SJSA1 (cell line): ENCODE measurements around the gene TRIM22. TPM values are rescaled to one million over a fixed set of nuclear protein-coding genes. Genes with fewer than 3 reads are reported as not detected.
"Not testable (repeated sequence)": the region's sequence is repeated elsewhere in the genome, so short reads cannot be mapped to it uniquely, and the experiment has no call there.

Experiments used
- DNase-seq, 2 experiments: peaks; one replicate each; pipeline ENCODE4 v3.0.0-alpha.2; 2015 to 2020; ENCODE audit warnings: low spot score in 2 of 2, low read depth in 1 of 2
- H3K27ac ChIP-seq: fragments of 250-450 bp; sonication (Bioruptor Pico); 2 replicates; pipeline ENCODE4 v1.5.1; 2020; ENCODE audit warnings: mild to moderate bottlenecking, moderate library complexity
- H3K27me3 ChIP-seq: fragments of 250-450 bp; sonication (Bioruptor Pico); replicated peaks from 2 replicates; pipeline ENCODE4 v1.5.1; 2020; ENCODE audit warnings: mild to moderate bottlenecking, moderate library complexity
- H3K36me3 ChIP-seq: fragments of 250-450 bp; sonication (Bioruptor Pico); 2 replicates; pipeline ENCODE4 v1.5.1; 2020; ENCODE audit warnings: mild to moderate bottlenecking
- H3K4me1 ChIP-seq: fragments of 250-450 bp; sonication (Bioruptor Pico); replicated peaks from 2 replicates; pipeline ENCODE4 v1.6.1; 2021; ENCODE audit warnings: mild to moderate bottlenecking
- H3K4me3 ChIP-seq: fragments of 250-450 bp; sonication (Bioruptor Pico); 2 replicates; pipeline ENCODE4 v1.5.1; 2020; ENCODE audit warnings: mild to moderate bottlenecking
- H3K9me3 ChIP-seq: fragments of 250-450 bp; sonication (Bioruptor Pico); replicated peaks from 2 replicates; pipeline ENCODE4 v1.5.1; 2020; ENCODE audit warnings: mild to moderate bottlenecking
- total RNA-seq: library from RNA; depleted of rRNA; stranded (reverse); fragments of >200 nt; shearing (Covaris generic); gene quantifications from 2 replicates; pipeline ENCODE4 v1.2.3, GENCODE V29; 2014

TRIM22 gene
- total RNA-seq, 1 experiment from 2014 or later: 142 TPM

DNA sequence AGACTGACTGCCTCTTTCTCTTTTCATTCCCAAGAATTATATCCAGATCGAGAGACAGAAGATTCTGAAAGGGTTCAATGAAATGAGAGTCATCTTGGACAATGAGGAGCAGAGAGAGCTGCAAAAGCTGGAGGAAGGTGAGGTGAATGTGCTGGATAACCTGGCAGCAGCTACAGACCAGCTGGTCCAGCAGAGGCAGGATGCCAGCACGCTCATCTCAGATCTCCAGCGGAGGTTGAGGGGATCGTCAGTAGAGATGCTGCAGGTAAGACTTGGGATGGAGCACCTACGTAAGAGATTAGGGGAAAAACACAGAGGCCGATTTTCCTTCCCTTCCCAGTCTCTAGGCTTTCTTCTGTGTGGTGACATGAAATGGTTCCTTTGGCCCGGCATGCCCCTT is 8.7 kb downstream of the TRIM22 start:
- DNase-seq: no peak
- H3K27me3 ChIP-seq: no peaks in the 10 kb centered on the region
- no peak overlapping the region for H3K4me3 ChIP-seq
- H3K36me3 ChIP-seq: peaks cover 68% of the 10 kb centered on the region
- H3K4me1 ChIP-seq: no peaks in the 10 kb centered on the region
- no peak overlapping the region for H3K27ac ChIP-seq
- H3K9me3 ChIP-seq: no peaks in the 10 kb centered on the region

GRCh38 chr11:5700421-5701054 is 10.9 kb downstream of the TRIM22 start:
- Histone ChIP-seq H3K4me3 (no peak overlapping the region), H3K9me3 (no peaks in the 10 kb centered on the region), H3K36me3 (peaks cover 75% of the 10 kb centered on the region), H3K27me3 (no peaks in the 10 kb centered on the region), H3K27ac (no peak overlapping the region), H3K4me1 (no peaks in the 10 kb centered on the region)
- no peak for DNase-seq

DNA sequence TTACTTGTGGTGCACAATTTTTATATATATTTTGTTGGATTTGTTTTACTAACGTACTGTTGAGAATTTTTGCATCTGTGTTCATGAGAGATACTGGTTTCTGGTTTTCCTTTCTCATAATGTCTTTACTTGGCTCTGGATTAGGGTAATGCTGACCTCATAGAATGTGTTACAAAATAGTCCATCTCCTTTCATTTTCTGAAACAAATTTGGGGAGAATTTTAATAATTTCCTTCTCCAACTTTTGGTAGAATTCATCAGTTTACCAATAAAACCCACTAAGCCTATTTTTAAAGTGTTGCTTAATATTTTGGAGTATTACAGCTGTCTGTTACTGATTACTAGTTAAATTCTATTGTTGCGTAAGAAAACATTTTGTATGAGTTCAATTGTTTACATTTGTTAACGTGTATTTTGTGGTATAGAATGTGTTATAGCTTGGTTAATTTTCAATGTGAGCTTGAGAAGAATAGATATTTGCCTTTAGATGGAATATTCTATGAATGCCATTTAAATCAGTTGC is 11.5 kb downstream of the TRIM22 start:
- peaks cover 76% of the 10 kb centered on the region for H3K36me3 ChIP-seq
- H3K27me3 ChIP-seq: no peaks in the 10 kb centered on the region
- DNase-seq: no peak
- H3K4me3 ChIP-seq: no peak overlapping the region
- no peaks in the 10 kb centered on the region for H3K9me3 ChIP-seq
- no peak overlapping the region for H3K27ac ChIP-seq
- H3K4me1 ChIP-seq: no peaks in the 10 kb centered on the region

- Histone ChIP-seq H3K27me3 (no peaks in the 10 kb centered on the region), H3K9me3 (no peaks in the 10 kb centered on the region), H3K36me3 (peaks cover 75% of the 10 kb centered on the region), H3K4me3 (no peak overlapping the region), H3K27ac (no peak overlapping the region), H3K4me1 (no peaks in the 10 kb centered on the region)
- DNase-seq: no peak
These were observed 14.3 kb downstream of the TRIM22 start for GRCh38 chr11:5703741-5704536.

- no peaks in the 10 kb centered on the region for H3K4me1 ChIP-seq
- no peak overlapping the region for H3K27ac ChIP-seq
- H3K36me3 ChIP-seq: peaks cover 80% of the 10 kb centered on the region
- DNase-seq: no peak
- no peak overlapping the region for H3K4me3 ChIP-seq
- H3K9me3 ChIP-seq: no peaks in the 10 kb centered on the region
- H3K27me3 ChIP-seq: no peaks in the 10 kb centered on the region
These were observed 16.1 kb downstream of the TRIM22 start for GRCh38 chr11:5705688-5706087.

GRCh38 chr11:5712507-5712906 is 22.9 kb downstream of the TRIM22 start:
- no peaks in the 10 kb centered on the region for H3K4me1 ChIP-seq
- no peak for DNase-seq
- H3K27me3 ChIP-seq: no peaks in the 10 kb centered on the region
- no peak overlapping the region for H3K4me3 ChIP-seq
- H3K9me3 ChIP-seq: no peaks in the 10 kb centered on the region
- H3K36me3 ChIP-seq: peaks cover 24% of the 10 kb centered on the region
- H3K27ac ChIP-seq: no peak overlapping the region

DNA sequence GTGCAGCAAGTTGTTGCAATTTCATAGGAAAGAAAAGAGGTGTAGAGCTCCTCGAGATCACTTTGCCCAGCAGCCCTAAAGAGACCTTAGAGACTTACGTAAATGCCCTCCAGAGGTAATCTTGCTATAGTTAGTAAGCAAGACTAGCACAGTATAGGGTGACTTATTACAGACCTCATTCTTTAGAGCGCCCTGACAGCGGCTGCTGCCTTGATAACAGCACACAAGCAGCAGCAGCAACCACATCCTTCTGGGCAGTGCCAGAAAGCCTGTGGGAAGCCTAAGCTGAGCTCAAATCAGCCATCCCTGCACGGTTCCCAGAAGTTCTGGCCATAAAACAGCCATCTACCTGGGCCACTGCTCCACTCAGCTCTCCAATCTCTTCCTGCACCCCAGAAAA is 24.1 kb downstream of the TRIM22 start:
- H3K4me1 ChIP-seq: no peaks in the 10 kb centered on the region
- DNase-seq: no peak

DNA sequence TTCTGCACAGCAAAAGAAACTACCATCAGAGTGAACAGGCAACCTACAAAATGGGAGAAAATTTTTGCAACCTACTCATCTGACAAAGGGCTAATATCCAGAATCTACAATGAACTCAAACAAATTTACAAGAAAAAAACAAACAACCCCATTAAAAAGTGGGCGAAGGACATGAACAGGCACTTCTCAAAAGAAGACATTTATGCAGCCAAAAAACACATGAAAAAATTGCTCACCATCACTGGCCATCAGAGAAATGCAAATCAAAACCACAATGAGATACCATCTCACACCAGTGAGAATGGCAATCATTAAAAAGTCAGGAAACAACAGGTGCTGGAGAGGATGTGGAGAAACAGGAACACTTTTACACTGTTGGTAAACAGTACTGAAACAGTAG is 26.9 kb downstream of the TRIM22 start:
- not testable (repeated sequence) for H3K9me3 ChIP-seq, DNase-seq, H3K36me3 ChIP-seq, H3K27ac ChIP-seq, H3K27me3 ChIP-seq, H3K4me1 ChIP-seq, H3K4me3 ChIP-seq

More for the DNA sequence above, 24.1 kb downstream of the TRIM22 start:
- H3K36me3 ChIP-seq: peaks cover 14% of the 10 kb centered on the region
- 0 out of 2 replicates have a peak, but pooled peaks cover 3% of the 10 kb centered on the region for H3K9me3 ChIP-seq
- no peaks in the 10 kb centered on the region for H3K27me3 ChIP-seq
- no peak overlapping the region for H3K27ac ChIP-seq
- no peak overlapping the region for H3K4me3 ChIP-seq

DNA sequence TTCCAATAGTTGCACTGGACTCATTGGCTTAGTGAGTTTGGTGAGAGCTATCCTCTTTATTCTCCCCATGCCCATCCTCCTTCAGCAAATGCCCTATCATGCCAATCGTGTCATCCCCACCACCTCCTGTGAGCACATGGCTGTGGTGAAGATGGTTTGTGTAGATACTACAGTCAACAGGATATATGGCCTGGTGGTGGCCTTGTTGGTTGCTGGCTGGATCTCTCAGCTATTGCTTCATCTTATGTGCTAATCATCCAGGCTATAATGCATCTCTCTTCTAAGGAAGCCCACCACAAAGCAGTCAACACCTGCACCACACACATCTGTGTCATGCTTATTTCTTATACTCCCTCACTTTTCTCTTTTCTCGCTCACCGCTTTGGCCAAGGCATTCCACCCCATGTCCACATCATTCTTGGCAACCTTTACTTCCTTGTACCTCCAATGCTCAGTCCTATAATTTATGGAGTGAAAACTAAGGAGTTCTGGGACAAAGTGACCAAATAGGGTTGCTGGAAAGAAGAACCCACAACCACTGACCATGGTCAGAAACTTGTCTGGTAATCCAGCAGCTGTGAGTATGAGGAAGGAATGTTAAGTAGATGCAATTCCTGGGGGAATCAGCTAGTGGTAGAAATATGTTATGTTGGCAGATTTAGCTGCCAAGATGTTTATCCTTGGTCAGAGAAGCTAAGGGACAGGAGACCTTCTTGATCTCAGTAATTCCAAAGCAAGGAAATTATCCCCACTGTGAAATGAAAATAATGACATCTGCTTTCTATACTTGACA is 30.3 kb downstream of the TRIM22 start:
- Histone ChIP-seq H3K27ac (no peak overlapping the region), H3K36me3 (no peaks in the 10 kb centered on the region), H3K27me3 (no peaks in the 10 kb centered on the region; the same call in none of the 2 replicates), H3K4me3 (no peak overlapping the region), H3K4me1 (no peaks in the 10 kb centered on the region), H3K9me3 (peaks cover 3% of the 10 kb centered on the region; the same call in 1 of the 2 replicates)
- DNase-seq: no peak

- H3K4me3 ChIP-seq: no peak overlapping the region
- peaks cover 3% of the 10 kb centered on the region; the same call in 1 of the 2 replicates for H3K9me3 ChIP-seq
- H3K4me1 ChIP-seq: no peaks in the 10 kb centered on the region
- H3K36me3 ChIP-seq: no peaks in the 10 kb centered on the region
- no peak overlapping the region for H3K27ac ChIP-seq
- no peak for DNase-seq
- no peaks in the 10 kb centered on the region; the same call in none of the 2 replicates for H3K27me3 ChIP-seq
These were observed 33.0 kb downstream of the TRIM22 start for GRCh38 chr11:5722622-5723021.

GRCh38 chr11:5726351-5726750 is 36.8 kb downstream of the TRIM22 start:
- no peaks in the 10 kb centered on the region; the same call in none of the 2 replicates for H3K27me3 ChIP-seq
- H3K4me3 ChIP-seq: no peak overlapping the region
- H3K4me1 ChIP-seq: no peaks in the 10 kb centered on the region
- DNase-seq: no peak
- no peaks in the 10 kb centered on the region for H3K36me3 ChIP-seq
- no peaks in the 10 kb centered on the region; the same call in 1 of the 2 replicates for H3K9me3 ChIP-seq
- H3K27ac ChIP-seq: no peak overlapping the region

- no peaks in the 10 kb centered on the region for H3K36me3 ChIP-seq
- DNase-seq: no peak
These were observed 38.1 kb downstream of the TRIM22 start for GRCh38 chr11:5727691-5728090.

DNA sequence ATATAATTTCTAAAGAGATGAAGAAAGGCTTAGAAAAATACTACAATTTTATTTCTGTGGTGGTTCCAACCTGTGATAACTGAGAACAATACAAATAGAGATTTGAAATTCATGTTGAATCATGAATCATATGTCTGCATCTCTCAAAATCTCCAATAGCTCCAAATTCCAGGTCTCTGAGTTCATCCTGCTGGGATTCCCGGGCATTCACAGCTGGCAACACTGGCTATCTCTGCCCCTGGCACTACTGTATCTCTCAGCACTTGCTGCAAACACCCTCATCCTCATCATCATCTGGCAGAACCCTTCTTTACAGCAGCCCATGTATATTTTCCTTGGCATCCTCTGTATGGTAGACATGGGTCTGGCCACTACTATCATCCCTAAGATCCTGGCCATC is 46.8 kb downstream of the TRIM22 start, which contains the start of gene OR56B1:
Gene OR56B1 (plus strand): TSS at position 53 of the 400 bp plus-strand sequence. CDS start 69 bp downstream, at position 122.
- Histone ChIP-seq H3K4me3 (no peak within 1 kb of the TSS), H3K27ac (no peak within 1 kb of the TSS), H3K36me3 (no peaks in the 10 kb centered on the region), H3K27me3 (peaks cover 7% of the 10 kb centered on the region; the same call in 1 of the 2 replicates), H3K9me3 (no peaks in the 10 kb centered on the region), H3K4me1 (no peaks in the 10 kb centered on the region)
- DNase-seq: no peak

More at GRCh38 chr11:5727691-5728090, 38.1 kb downstream of the TRIM22 start:
- Histone ChIP-seq H3K27ac (no peak overlapping the region), H3K9me3 (no peaks in the 10 kb centered on the region; the same call in 1 of the 2 replicates), H3K4me3 (no peak overlapping the region), H3K4me1 (no peaks in the 10 kb centered on the region), H3K27me3 (peaks cover 7% of the 10 kb centered on the region)
